ENCODE results near the gene OR2V1. TPM values are rescaled to one million over a fixed set of nuclear protein-coding genes. Genes with fewer than 3 reads are reported as not detected.

OR2V1 gene
- polyA plus RNA-seq, 1 experiment, result not detected

GRCh38 chr5:181156758-181157157 is 25.8 kb upstream of the OR2V1 start:
- no peak overlapping the region for H3K4me3 ChIP-seq (ENCODE audit: low read depth, low read length)
- no peak for TF ChIP-seq CTCF (IDR thresholded peaks at IDR 0.05; ENCODE audit: insufficient read depth, low read depth, low read length)
- no peak for DNase-seq (ENCODE audit: low read depth)
- ChIA-PET POLR2A (no interaction called here), CTCF (interaction anchor here (1.0 to 1.5 kb wide), 2 partner anchors 14 to 373 kb away, joined by 3 to 4 read pairs; no protein-coding TSS in a partner anchor)
- H3K27me3 ChIP-seq (ENCODE audit: control insufficient read depth, insufficient read depth, low read length), result peaks cover 2% of the 10 kb centered on the region; the same call in 1 of the 2 replicates
- H3K36me3 ChIP-seq (ENCODE audit: control insufficient read depth, insufficient read depth, low read length), result no peaks in the 10 kb centered on the region

- CTCF ChIA-PET, result no interaction called here
- peaks cover 3% of the 10 kb centered on the region for H3K27me3 ChIP-seq (ENCODE audit: control insufficient read depth, insufficient read depth, low read length)
- no peak overlapping the region for H3K4me3 ChIP-seq (ENCODE audit: low read depth, low read length)
- H3K36me3 ChIP-seq (ENCODE audit: control insufficient read depth, insufficient read depth, low read length), result no peaks in the 10 kb centered on the region
- TF ChIP-seq CTCF (IDR thresholded peaks at IDR 0.05; ENCODE audit: insufficient read depth, low read depth, low read length), result no peak
- POLR2A ChIA-PET, result no interaction called here
- DNase-seq (ENCODE audit: low read depth), result no peak
Measured at GRCh38 chr5:181153814-181154213, 22.8 kb upstream of the OR2V1 start.

- POLR2A ChIA-PET, result no interaction called here
- Histone ChIP-seq H3K4me3 (ENCODE audit: low read depth, low read length) (no peak overlapping the region), H3K36me3 (ENCODE audit: control insufficient read depth, insufficient read depth, low read length) (no peaks in the 10 kb centered on the region), H3K27me3 (ENCODE audit: control insufficient read depth, insufficient read depth, low read length) (peaks cover 3% of the 10 kb centered on the region)
- CTCF ChIA-PET, result interaction anchor here (1.1 kb wide), 1 partner anchor 8 kb away, joined by 6 read pairs; no protein-coding TSS in a partner anchor
- DNase-seq (ENCODE audit: low read depth), result no peak
- TF ChIP-seq CTCF (IDR thresholded peaks at IDR 0.05; ENCODE audit: insufficient read depth, low read depth, low read length), result no peak
Measured at GRCh38 chr5:181152406-181152805, 21.4 kb upstream of the OR2V1 start.

GRCh38 chr5:181151146-181151545 is 20.2 kb upstream of the OR2V1 start:
- DNase-seq (ENCODE audit: low read depth), result no peak
- H3K4me3 ChIP-seq (ENCODE audit: low read depth, low read length), result no peak overlapping the region
- peaks cover 1% of the 10 kb centered on the region for H3K27me3 ChIP-seq (ENCODE audit: control insufficient read depth, insufficient read depth, low read length)
- H3K36me3 ChIP-seq (ENCODE audit: control insufficient read depth, insufficient read depth, low read length), result no peaks in the 10 kb centered on the region
- ChIA-PET POLR2A (no interaction called here), CTCF (interaction anchor here (1.1 kb wide), 1 partner anchor 9 kb away, joined by 6 read pairs; no protein-coding TSS in a partner anchor)
- no peak for TF ChIP-seq CTCF (IDR thresholded peaks at IDR 0.05; ENCODE audit: insufficient read depth, low read depth, low read length)

- no peak overlapping the region for H3K4me3 ChIP-seq (ENCODE audit: low read depth, low read length)
- TF ChIP-seq CTCF (IDR thresholded peaks at IDR 0.05; ENCODE audit: insufficient read depth, low read depth, low read length), result no peak
- ChIA-PET CTCF (interaction anchor here (0.6 kb wide), 1 partner anchor 10 kb away, joined by 3 read pairs; no protein-coding TSS in a partner anchor), POLR2A (no interaction called here)
- no peak for DNase-seq (ENCODE audit: low read depth)
- peaks cover 1% of the 10 kb centered on the region; the same call in 1 of the 2 replicates for H3K27me3 ChIP-seq (ENCODE audit: control insufficient read depth, insufficient read depth, low read length)
- no peaks in the 10 kb centered on the region for H3K36me3 ChIP-seq (ENCODE audit: control insufficient read depth, insufficient read depth, low read length)
Measured at GRCh38 chr5:181149806-181150733, 19.1 kb upstream of the OR2V1 start.
